HEK293 (cell line): ENCODE data around the gene HLX.

Experiments
- KLF8 ChIP-seq: fragments of 450-650 bp; formaldehyde crosslinking; IDR thresholded peaks from 2 replicates; pipeline ENCODE4 v1.5.1; 2016; ENCODE audit warnings: missing biosample characterization, missing genetic modification characterization
- RBAK ChIP-seq: fragments of 450-650 bp; formaldehyde crosslinking; IDR thresholded peaks from 2 replicates; pipeline ENCODE4 v1.5.1; 2016; ENCODE audit warnings: missing biosample characterization, missing genetic modification characterization
- ZBTB17 ChIP-seq: fragments of 450-650 bp; formaldehyde crosslinking; IDR thresholded peaks from 2 replicates; pipeline ENCODE4 v1.5.1; 2016; ENCODE audit warnings: missing biosample characterization, missing genetic modification characterization
- ZBTB21 ChIP-seq: fragments of 450-650 bp; formaldehyde crosslinking; IDR thresholded peaks from 2 replicates; pipeline ENCODE4 v1.5.1; 2017; ENCODE audit warnings: missing biosample characterization, missing genetic modification characterization
- ZFP41 ChIP-seq: fragments of 450-650 bp; formaldehyde crosslinking; IDR thresholded peaks from 2 replicates; pipeline ENCODE4 v1.5.1; 2016; ENCODE audit warnings: missing biosample characterization, missing genetic modification characterization, borderline replicate concordance
- ZNF184 ChIP-seq: fragments of 450-650 bp; IDR thresholded peaks from 2 replicates; pipeline ENCODE4 v1.5.1; 2018; ENCODE audit warnings: missing biosample characterization, mild to moderate bottlenecking, missing genetic modification characterization
- ZNF202 ChIP-seq: fragments of 450-650 bp; formaldehyde crosslinking; IDR thresholded peaks from 2 replicates; pipeline ENCODE4 v1.5.1; 2016; ENCODE audit warnings: missing biosample characterization, missing genetic modification characterization, borderline replicate concordance
- ZNF24 ChIP-seq: fragments of 450-650 bp; formaldehyde crosslinking; IDR thresholded peaks from 2 replicates; pipeline ENCODE4 v1.5.1; 2016; ENCODE audit warnings: missing biosample characterization, missing genetic modification characterization
- ZNF274 ChIP-seq, 2 experiments: fragments of 200-500 bp in 1 of 2; fragments of 450-650 bp in 1 of 2; sonication (Bioruptor generic) in 1 of 2; formaldehyde crosslinking in 1 of 2; IDR thresholded peaks; 2 replicates each; pipeline versions ENCODE4 v1.5.1 to v1.6.1; 2014 to 2016; ENCODE audit warnings: borderline replicate concordance in 1 of 2, inconsistent platforms in 1 of 2, low read length in 1 of 2, missing biosample characterization in 1 of 2, missing genetic modification characterization in 1 of 2
- ZNF48 ChIP-seq: fragments of 450-650 bp; formaldehyde crosslinking; IDR thresholded peaks from 2 replicates; pipeline ENCODE4 v1.5.1; 2016; ENCODE audit warnings: missing biosample characterization, missing genetic modification characterization
- ZNF549 ChIP-seq: fragments of 450-650 bp; IDR thresholded peaks from 2 replicates; pipeline ENCODE4 v1.5.1; 2018; ENCODE audit warnings: missing biosample characterization, missing genetic modification characterization, mild to moderate bottlenecking, inconsistent platforms, moderate library complexity
- ZNF560 ChIP-seq: fragments of 450-650 bp; formaldehyde crosslinking; IDR thresholded peaks from 2 replicates; pipeline ENCODE4 v1.5.1; 2017; ENCODE audit warnings: missing biosample characterization, missing genetic modification characterization, borderline replicate concordance
- ZNF610 ChIP-seq: fragments of 450-650 bp; formaldehyde crosslinking; IDR thresholded peaks from 2 replicates; pipeline ENCODE4 v1.5.1; 2016; ENCODE audit warnings: missing biosample characterization, missing genetic modification characterization, borderline replicate concordance
- ZNF623 ChIP-seq: fragments of 450-650 bp; formaldehyde crosslinking; IDR thresholded peaks from 2 replicates; pipeline ENCODE4 v1.5.1; 2016; ENCODE audit warnings: missing biosample characterization, missing genetic modification characterization
- ZNF658 ChIP-seq: fragments of 450-650 bp; formaldehyde crosslinking; IDR thresholded peaks from 2 replicates; pipeline ENCODE4; 2016; ENCODE audit warnings: missing biosample characterization, missing genetic modification characterization
- ZNF660 ChIP-seq: fragments of 450-650 bp; IDR thresholded peaks from 2 replicates; pipeline ENCODE4 v1.5.1; 2018; ENCODE audit warnings: missing biosample characterization, mild to moderate bottlenecking, missing genetic modification characterization
- ZNF843 ChIP-seq: fragments of 450-650 bp; formaldehyde crosslinking; IDR thresholded peaks from 2 replicates; pipeline ENCODE4 v1.5.1; 2016; ENCODE audit warnings: missing biosample characterization, missing genetic modification characterization
- TF ChIP-seq, protein P1 (sequence below): fragments of 450-650 bp; formaldehyde crosslinking; IDR thresholded peaks from 2 replicates; pipeline ENCODE4 v1.5.1; 2016; ENCODE audit warnings: missing biosample characterization, missing genetic modification characterization
- TF ChIP-seq, protein P2 (sequence below): fragments of 450-650 bp; formaldehyde crosslinking; IDR thresholded peaks from 2 replicates; pipeline ENCODE4 v1.5.1; 2016; ENCODE audit warnings: missing biosample characterization, missing genetic modification characterization
- TF ChIP-seq, protein P3 (sequence below): fragments of 450-650 bp; formaldehyde crosslinking; IDR thresholded peaks from 2 replicates; pipeline ENCODE4 v1.5.1; 2017; ENCODE audit warnings: missing biosample characterization, missing genetic modification characterization
- TF ChIP-seq, protein P4 (sequence below): fragments of 450-650 bp; formaldehyde crosslinking; optimal IDR thresholded peaks from 2 replicates; pipeline ENCODE3; 2016; ENCODE audit warnings: missing biosample characterization, mild to moderate bottlenecking, missing genetic modification characterization
- TF ChIP-seq, protein P5 (sequence below): IDR thresholded peaks from 2 replicates; pipeline ENCODE4 v1.6.1; 2011; ENCODE audit warnings: mild to moderate bottlenecking, low read depth, low read length, borderline replicate concordance
- TF ChIP-seq, protein P6 (sequence below): fragments of 450-650 bp; formaldehyde crosslinking; IDR thresholded peaks from 2 replicates; pipeline ENCODE4 v1.5.1; 2016; ENCODE audit warnings: missing biosample characterization, missing genetic modification characterization
- TF ChIP-seq, protein P7 (sequence below): fragments of 450-650 bp; formaldehyde crosslinking; IDR thresholded peaks from 2 replicates; pipeline ENCODE4 v1.5.1; 2016; ENCODE audit warnings: missing biosample characterization, missing genetic modification characterization, borderline replicate concordance

Gene HLX

DNA sequence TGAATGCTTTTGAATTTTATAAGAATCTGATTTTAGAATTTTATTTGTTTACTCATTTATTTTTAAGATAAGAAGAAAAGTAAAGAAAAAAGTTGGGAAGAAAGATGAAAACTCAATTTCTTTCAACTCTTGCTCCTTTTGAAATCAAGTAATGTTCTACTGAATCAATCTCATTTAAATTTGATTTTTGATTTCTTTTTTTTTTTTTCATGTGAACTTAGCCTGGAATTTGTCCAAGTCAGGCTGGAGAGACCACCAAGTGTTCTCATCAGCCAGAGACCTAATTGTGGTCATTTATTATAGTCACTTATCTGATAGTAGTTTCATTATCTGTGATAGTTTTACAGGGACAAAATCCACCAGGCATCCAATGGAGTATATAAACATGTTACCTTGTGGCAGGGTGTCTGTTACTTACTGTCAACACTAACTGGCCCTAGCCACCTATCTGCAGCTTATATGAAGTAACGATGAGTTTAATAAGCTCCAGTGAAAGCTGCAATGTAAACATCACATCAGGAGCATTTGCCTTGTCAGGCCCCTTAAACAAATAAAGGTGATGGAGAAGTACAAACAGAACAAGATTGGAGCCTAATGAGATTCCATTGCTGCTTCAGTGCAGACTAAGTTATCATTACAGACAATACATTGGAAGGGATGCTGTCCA is 39.2 kb downstream of the HLX start (continued):
- TF ChIP-seq, protein P1, sequence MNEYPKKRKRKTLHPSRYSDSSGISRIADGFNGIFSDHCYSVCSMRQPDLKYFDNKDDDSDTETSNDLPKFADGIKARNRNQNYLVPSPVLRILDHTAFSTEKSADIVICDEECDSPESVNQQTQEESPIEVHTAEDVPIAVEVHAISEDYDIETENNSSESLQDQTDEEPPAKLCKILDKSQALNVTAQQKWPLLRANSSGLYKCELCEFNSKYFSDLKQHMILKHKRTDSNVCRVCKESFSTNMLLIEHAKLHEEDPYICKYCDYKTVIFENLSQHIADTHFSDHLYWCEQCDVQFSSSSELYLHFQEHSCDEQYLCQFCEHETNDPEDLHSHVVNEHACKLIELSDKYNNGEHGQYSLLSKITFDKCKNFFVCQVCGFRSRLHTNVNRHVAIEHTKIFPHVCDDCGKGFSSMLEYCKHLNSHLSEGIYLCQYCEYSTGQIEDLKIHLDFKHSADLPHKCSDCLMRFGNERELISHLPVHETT (tag by site-specific recombination), result no peak
- TF ChIP-seq ZNF202, result no peak
- TF ChIP-seq, protein P2, sequence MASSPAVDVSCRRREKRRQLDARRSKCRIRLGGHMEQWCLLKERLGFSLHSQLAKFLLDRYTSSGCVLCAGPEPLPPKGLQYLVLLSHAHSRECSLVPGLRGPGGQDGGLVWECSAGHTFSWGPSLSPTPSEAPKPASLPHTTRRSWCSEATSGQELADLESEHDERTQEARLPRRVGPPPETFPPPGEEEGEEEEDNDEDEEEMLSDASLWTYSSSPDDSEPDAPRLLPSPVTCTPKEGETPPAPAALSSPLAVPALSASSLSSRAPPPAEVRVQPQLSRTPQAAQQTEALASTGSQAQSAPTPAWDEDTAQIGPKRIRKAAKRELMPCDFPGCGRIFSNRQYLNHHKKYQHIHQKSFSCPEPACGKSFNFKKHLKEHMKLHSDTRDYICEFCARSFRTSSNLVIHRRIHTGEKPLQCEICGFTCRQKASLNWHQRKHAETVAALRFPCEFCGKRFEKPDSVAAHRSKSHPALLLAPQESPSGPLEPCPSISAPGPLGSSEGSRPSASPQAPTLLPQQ (tag by site-specific recombination), result no peak
- peak; percentile 54; the same call in 1 of the 2 replicates for TF ChIP-seq KLF8 (tag by site-specific recombination)
- no peak for TF ChIP-seq ZNF48 (tag by site-specific recombination)
- no peak for TF ChIP-seq ZNF549
- TF ChIP-seq, protein P3, sequence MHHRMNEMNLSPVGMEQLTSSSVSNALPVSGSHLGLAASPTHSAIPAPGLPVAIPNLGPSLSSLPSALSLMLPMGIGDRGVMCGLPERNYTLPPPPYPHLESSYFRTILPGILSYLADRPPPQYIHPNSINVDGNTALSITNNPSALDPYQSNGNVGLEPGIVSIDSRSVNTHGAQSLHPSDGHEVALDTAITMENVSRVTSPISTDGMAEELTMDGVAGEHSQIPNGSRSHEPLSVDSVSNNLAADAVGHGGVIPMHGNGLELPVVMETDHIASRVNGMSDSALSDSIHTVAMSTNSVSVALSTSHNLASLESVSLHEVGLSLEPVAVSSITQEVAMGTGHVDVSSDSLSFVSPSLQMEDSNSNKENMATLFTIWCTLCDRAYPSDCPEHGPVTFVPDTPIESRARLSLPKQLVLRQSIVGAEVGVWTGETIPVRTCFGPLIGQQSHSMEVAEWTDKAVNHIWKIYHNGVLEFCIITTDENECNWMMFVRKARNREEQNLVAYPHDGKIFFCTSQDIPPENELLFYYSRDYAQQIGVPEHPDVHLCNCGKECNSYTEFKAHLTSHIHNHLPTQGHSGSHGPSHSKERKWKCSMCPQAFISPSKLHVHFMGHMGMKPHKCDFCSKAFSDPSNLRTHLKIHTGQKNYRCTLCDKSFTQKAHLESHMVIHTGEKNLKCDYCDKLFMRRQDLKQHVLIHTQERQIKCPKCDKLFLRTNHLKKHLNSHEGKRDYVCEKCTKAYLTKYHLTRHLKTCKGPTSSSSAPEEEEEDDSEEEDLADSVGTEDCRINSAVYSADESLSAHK (tag by site-specific recombination), result peak; percentile 89
- peak; percentile 44; the same call in 1 of the 2 replicates for TF ChIP-seq ZBTB17
- 0 out of 2 replicates have a peak, but pooled peaks have one; percentile 18 for TF ChIP-seq ZNF24 (tag by site-specific recombination)
- TF ChIP-seq, protein P4, sequence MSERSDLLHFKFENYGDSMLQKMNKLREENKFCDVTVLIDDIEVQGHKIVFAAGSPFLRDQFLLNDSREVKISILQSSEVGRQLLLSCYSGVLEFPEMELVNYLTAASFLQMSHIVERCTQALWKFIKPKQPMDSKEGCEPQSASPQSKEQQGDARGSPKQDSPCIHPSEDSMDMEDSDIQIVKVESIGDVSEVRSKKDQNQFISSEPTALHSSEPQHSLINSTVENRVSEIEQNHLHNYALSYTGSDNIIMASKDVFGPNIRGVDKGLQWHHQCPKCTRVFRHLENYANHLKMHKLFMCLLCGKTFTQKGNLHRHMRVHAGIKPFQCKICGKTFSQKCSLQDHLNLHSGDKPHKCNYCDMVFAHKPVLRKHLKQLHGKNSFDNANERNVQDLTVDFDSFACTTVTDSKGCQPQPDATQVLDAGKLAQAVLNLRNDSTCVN, result no peak
- peak; percentile 98 for TF ChIP-seq ZNF843
- TF ChIP-seq ZNF660 (tag by site-specific recombination), result no peak
- no peak for TF ChIP-seq ZNF560 (tag by site-specific recombination)
- no peak for TF ChIP-seq ZFP41 (tag by site-specific recombination)
- TF ChIP-seq ZNF658, result no peak
- no peak for TF ChIP-seq RBAK (tag by site-specific recombination)
- no peak for TF ChIP-seq ZBTB21
- TF ChIP-seq, protein P5, sequence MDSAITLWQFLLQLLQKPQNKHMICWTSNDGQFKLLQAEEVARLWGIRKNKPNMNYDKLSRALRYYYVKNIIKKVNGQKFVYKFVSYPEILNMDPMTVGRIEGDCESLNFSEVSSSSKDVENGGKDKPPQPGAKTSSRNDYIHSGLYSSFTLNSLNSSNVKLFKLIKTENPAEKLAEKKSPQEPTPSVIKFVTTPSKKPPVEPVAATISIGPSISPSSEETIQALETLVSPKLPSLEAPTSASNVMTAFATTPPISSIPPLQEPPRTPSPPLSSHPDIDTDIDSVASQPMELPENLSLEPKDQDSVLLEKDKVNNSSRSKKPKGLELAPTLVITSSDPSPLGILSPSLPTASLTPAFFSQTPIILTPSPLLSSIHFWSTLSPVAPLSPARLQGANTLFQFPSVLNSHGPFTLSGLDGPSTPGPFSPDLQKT, result no peak
- no peak for TF ChIP-seq ZNF623 (tag by site-specific recombination)
- TF ChIP-seq ZNF184 (tag by site-specific recombination), result no peak
- TF ChIP-seq ZNF610, result peak; percentile 75; the same call in 1 of the 2 replicates
- no peak for TF ChIP-seq ZNF274 (IDR thresholded peaks at IDR 0.05; ENCODE audit: low read length)
- no peak for TF ChIP-seq ZNF274 (tag by site-specific recombination; IDR thresholded peaks at IDR 0.05; ENCODE audit: borderline replicate concordance)
- TF ChIP-seq, protein P6, sequence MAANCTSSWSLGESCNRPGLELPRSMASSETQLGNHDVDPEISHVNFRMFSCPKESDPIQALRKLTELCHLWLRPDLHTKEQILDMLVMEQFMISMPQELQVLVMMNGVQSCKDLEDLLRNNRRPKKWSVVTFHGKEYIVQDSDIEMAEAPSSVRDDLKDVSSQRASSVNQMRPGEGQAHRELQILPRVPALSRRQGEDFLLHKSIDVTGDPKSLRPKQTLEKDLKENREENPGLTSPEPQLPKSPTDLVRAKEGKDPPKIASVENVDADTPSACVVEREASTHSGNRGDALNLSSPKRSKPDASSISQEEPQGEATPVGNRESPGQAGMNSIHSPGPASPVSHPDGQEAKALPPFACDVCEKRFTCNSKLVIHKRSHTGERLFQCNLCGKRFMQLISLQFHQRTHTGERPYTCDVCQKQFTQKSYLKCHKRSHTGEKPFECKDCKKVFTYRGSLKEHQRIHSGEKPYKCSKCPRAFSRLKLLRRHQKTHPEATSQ (tag by site-specific recombination), result no peak
- TF ChIP-seq, protein P7, sequence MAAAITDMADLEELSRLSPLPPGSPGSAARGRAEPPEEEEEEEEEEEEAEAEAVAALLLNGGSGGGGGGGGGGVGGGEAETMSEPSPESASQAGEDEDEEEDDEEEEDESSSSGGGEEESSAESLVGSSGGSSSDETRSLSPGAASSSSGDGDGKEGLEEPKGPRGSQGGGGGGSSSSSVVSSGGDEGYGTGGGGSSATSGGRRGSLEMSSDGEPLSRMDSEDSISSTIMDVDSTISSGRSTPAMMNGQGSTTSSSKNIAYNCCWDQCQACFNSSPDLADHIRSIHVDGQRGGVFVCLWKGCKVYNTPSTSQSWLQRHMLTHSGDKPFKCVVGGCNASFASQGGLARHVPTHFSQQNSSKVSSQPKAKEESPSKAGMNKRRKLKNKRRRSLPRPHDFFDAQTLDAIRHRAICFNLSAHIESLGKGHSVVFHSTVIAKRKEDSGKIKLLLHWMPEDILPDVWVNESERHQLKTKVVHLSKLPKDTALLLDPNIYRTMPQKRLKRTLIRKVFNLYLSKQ (tag by site-specific recombination), result no peak
